Measurements from ENCODE around the gene GAPDH. TPM values are rescaled to one million over a fixed set of nuclear protein-coding genes. Genes with fewer than 3 reads are reported as not detected.
A peak's percentile ranks its signal among the peaks of the same experiment; 100 is the strongest.
"Not testable (repeated sequence)": the region's sequence is repeated elsewhere in the genome, so short reads cannot be mapped to it uniquely, and the experiment has no call there.

Gene GAPDH
- polyA plus RNA-seq, 1 donor, result 1,959 TPM

GRCh38 chr12:6540181-6540877, 6.0 kb downstream of the GAPDH start:
- peak; percentile 87 for DNase-seq

GRCh38 chr12:6541371-6542165, 7.3 kb downstream of the GAPDH start:
- no peak for DNase-seq

DNA sequence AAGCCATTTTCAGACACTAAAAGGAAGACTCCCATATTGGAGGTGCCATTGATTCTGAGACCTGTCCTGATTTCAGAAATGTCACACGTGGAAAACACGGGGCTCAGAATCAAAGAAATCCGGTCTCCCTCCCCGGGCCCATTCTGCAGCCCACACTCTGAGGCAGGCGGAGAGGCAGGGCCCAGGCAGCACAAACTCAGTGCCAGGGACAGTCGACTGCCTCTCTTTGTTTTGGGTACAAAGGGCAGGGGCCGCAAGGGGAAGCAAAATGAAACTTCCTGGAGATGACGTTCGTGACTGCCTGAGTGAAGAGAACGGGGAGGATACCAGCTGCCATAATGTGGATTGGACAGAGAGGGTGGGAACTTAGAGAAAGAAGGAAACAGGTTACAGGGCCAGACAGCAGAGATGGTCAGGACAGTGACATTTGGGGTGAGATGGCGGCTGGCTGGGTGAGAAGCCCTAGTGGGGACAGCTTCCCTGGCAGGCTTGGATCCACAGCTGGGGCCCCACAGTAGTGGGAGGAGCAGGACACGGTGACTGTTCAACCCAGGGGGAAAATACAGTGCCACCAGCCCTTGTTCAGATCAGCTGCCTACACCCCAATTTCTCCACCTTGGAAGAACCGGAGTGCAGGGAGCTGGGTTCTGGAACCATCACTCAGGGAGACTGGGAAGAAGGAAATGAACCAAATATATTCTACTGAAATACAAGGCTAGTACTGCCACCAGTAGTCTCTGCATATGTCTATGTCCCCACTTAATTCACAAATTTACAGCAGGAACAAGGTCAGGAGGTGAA, 8.1 kb downstream of the GAPDH start:
- peak; percentile 14 for DNase-seq

DNA sequence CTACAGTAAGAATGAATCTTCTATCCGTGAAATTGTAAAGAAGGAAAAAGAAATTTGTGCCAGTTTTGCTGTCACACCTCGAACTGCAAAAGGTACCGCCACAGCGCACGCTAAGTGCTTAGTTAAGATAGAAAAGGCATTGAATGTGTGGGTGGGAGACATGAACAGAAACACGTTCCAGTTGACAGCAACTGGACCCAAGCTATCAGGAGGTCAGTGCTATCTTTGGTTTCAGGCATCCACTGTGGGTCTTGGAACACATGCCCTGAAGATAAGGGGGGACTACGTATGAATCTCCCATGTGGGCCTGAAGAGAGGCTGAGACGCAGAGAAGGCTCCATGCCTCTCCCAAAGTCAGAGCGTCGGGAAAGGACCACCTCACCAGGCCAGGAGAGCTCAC, 11.7 kb downstream of the GAPDH start:
- no peak for DNase-seq

- no peak for DNase-seq
These were observed 13.2 kb downstream of the GAPDH start for GRCh38 chr12:6547566-6547965.

DNA sequence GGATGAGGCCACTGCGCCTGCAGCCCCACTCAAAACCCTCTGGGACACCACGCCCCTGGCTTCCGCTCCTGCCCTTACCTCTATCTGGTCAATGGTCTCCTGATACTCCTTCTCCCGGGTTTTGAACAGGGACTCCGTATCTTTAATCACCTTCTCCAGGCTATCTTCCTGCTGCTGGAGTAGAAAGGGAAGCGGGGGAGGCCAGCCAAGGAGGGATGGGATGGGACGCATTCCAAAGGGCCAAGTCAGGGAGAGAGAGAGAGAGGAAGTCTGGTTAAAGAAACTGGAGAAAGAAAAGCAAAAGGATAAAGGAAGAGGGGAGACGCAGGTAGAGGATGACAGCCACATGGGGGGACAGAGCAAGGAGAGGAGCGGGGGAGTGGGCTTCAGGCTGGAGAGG, 13.7 kb downstream of the GAPDH start:
- DNase-seq, result no peak

DNA sequence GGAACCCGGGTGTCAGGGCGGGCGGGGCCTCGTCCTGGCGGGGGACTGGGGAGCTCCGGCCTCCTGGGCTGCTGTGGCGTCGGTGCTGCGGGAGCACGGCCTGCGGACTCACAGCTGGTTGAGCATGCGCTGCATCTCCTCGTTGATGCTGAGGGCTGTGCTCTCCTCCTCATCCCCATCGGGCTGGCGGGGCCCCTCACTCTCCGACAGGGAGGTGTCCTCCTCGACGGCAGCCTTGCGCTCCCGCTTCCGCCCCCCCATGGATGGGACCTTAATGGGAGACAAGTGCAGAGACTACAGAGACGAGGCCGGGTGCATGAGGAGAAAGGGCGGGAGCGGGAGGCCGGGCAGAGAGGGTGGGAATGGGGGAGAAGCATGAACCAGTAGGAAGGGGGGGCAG, 14.2 kb downstream of the GAPDH start:
- DNase-seq, result no peak

- no peak for DNase-seq
These were observed 14.8 kb downstream of the GAPDH start for GRCh38 chr12:6548966-6549683.

DNA sequence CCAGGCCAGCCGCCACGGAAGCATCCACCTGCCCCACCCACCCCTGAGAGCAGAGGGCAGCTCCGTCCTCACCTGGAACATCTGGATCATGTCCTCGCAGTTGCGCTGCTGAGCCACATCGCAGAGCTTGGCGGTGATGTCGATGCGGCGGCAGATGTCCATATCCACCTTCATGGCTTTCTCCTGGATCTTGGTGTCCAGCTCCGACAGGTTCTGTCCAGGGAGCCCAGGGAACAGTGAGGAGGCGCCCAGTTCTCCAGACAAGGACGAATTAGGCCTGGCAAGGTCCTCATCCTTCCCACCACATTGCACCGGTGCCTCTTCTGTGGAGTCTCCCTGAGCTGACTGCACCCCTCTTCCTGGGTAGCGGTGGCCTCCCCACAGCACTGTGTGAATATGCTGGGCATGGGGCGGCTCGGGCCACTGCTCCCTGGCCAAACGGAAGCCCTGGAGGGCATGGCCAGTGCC, 15.4 kb downstream of the GAPDH start:
- DNase-seq, result no peak

- DNase-seq, result no peak
These were observed 16.2 kb downstream of the GAPDH start for GRCh38 chr12:6550294-6551062.

- DNase-seq, result no peak
These were observed 16.7 kb downstream of the GAPDH start for GRCh38 chr12:6551063-6551461.

- no peak for DNase-seq
These were observed 17.3 kb downstream of the GAPDH start for GRCh38 chr12:6551496-6552139.

GRCh38 chr12:6552140-6552551, 17.8 kb downstream of the GAPDH start:
- no peak for DNase-seq

DNA sequence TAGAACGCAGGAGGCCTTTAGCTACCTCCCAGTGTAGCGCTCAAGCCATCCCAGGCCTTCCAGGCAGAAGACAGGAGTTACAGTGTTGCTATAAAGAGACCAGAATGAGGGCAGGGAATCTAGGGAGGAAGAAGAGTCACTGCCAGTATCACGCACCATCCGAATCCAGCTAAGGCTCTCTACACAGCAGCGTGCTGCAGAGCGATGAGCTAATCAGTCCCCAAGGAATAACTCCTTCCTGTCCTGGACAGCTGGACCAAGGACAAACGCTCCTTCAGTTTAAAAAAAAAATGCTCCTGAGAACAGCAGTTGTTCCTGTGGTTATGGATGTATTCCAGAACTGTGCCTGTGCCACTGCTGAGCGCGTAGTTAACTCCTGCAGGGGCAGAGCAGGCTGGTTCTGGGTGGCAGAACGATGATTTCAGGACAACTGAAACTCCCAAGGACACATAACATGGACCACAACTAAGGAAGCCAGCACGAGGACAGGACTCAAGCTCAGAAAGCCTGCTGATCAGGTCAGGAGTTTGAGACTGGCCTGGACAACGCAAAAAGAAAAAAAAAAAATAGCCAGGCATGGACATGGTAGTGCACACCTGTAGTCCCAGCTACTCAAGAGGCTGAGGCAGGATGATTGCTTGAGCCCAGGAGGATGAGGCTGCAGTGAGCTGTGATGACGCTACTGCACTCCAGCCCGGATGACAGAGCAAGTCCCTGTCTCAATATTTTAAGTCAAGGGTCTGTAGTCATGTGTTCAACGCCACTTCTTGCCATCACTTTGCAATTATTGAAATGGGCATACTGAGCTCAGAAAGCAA, 18.9 kb downstream of the GAPDH start:
- DNase-seq, result no peak

- DNase-seq, result peak; percentile 70
These were observed 20.1 kb downstream of the GAPDH start for GRCh38 chr12:6554168-6555017.

- DNase-seq, result no peak
These were observed 20.8 kb downstream of the GAPDH start for GRCh38 chr12:6555018-6555691.

- DNase-seq, result not testable (repeated sequence)
These were observed 22.1 kb downstream of the GAPDH start for GRCh38 chr12:6556496-6556817.

DNA sequence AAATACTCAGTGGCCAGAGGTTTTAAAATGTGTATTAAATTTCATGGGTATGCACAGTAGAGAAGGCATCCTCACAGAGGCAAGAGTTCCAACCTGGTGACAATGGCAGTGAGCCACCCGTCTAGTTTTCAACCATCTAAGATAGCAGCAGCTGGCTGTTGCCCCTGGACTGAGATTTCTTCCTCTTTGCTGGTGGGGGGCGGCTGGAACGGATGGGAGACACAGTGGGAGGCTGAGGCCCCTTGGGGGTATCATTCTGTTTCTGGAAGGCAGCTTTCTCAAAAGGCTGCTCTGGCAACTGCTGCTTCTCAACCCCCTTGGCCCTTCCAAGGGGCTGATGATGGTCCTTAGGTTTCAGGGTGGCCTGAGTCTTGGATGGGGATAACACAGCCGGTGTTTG, 22.5 kb downstream of the GAPDH start:
- no peak for DNase-seq
